GM19438 (cell line): ENCODE results near the gene TRIM66.
A peak's percentile ranks its signal among the peaks of the same experiment; 100 is the strongest.

Experiments used
- ATAC-seq: cut with Tn5 transposase; IDR thresholded peaks from one replicate; pipeline ENCODE4 v1.9.1; 2021; ENCODE audit warnings: low read depth; ENCODE audit not compliant: unreplicated experiment

TRIM66 gene

DNA sequence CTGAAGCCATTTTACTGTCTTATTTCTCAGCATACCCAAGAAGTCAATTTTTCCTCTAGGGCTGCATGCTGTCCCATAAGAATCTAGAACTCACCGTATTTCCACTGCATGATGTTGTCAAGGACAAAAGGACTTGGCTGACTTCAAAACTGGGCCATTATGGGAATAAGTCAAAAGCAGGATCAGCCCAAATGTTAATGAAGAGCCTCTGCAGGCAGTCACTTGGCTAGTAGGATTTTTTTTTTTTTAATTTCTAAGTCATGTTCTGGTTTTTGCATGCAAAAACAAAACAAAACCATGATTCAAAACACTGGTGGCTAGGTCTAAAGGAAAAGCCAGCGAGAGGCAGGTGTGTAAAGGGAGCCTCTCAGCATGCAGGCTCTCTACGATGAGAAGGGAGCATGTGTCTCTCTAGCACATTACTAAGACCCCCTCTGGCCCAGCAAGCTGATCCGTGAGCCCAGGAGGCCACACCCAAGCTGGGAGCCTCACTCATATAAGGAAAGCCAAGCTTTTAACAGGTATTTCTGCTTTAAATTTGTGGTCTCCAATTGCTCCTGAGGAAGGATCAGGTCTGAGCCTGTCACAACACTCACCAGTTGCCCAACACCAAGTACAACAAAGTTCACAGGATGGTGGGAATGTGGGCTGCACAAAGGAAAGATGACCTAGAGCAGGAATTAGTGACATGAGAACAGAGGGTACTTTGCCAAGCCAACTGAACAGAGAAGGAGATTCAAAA is 67.0 kb downstream of the TRIM66 start:
- ATAC-seq, result no peak

DNA sequence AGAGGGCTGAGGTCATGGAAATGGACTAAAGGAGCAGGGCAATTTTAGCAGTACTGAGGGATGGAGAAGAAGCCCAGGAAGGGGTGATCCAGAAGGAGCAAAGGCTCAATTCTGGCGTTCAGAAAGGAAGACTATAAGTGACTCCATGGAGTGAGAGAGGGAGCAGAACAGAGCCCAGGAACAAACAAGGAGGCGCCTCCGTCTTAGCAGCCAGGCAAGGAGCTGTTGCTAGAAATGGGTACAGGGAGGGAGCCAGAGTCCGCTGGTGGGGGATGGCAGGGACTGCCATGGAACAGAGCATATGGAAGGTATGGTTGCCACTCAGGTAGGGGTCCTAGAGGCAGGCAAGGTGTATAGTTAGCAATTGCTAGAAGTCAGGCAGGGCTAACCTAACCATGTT is 68.0 kb downstream of the TRIM66 start:
- ATAC-seq, result no peak

GRCh38 chr11:8613036-8613435 is 69.4 kb downstream of the TRIM66 start:
- ATAC-seq, result no peak

GRCh38 chr11:8612522-8612921 is 69.9 kb downstream of the TRIM66 start:
- ATAC-seq, result no peak

DNA sequence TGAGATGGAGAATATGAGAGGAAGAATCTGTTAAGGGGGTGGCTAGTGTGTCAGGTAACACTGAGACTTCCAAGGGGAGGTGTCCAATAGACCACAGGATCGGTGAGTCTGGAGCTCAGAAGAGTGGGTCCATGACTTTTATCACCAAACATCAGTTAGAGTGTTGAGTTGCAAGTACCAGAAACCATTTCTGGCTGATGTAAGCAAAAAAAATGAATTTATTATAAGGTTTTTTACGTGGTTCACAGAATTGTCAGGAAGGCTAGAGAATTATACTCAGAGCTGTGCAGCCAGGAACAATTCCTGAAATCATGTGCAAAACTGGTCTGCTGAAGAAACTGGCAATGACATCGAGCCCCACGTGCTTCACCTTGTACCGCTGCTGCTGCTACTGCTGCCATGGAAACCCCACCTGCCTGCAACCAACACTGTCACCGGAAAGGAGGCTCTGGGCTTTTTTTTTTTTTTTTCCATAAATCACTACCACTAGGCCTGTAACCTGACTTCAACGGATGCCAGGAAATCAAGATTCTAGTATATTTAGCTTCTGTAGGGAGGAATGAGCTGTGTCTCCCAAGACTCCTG is 71.8 kb downstream of the TRIM66 start:
- ATAC-seq, result no peak

DNA sequence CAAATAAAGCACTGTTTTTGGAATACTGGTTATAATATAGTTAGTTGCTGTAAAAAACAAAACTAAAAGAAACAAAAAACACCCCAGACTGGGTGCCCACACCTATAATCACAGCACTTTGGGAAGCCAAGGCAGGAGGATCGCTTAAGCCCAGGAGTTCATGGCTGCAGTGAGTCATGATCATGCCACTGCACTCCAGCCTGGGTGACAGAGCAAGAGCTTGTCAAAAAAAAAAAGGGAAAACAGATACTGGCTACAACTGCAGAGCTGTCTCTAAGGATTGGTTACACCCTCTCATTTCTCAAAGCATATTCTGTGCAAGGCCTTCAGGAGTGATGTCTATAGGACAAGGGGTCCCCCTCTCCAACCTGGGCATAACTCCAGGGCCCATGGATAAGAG is 73.8 kb downstream of the TRIM66 start:
- ATAC-seq, result no peak

- no peak for ATAC-seq
Observed at GRCh38 chr11:8605971-8606563, 76.4 kb downstream of the TRIM66 start.

DNA sequence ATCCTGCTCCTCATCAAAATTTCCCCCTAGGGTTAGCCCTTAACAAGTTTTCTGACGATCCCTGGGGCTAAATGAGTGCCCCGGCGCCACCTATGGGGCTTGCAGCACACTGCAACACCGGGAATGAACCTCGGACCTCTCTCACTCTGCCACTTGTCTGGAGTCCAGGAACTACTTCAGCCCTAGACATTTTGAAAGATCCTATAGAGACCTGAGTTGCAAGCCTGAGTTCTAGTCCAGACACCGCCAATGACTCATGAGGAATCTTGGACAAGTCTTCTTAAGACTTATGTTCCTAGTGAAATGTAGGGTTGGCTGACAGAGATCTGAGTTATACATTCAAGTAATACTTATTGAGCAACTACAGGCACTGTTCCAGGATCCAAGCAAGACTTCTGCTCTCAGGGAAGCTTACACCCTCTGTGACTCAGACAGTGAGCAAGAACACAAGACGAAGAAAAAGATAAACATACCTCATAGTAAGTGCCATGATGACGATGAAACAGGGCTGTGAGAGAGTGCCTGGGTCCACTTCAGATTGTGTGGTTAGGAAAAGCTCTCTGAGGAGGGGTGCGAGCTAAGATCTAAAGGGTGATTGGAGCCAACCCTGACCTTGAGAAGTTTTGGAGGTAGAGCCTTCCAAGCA is 78.3 kb downstream of the TRIM66 start:
- peak; percentile 89 for ATAC-seq

- ATAC-seq, result peak; percentile 18
Observed at GRCh38 chr11:8603696-8604077, 78.8 kb downstream of the TRIM66 start.

DNA sequence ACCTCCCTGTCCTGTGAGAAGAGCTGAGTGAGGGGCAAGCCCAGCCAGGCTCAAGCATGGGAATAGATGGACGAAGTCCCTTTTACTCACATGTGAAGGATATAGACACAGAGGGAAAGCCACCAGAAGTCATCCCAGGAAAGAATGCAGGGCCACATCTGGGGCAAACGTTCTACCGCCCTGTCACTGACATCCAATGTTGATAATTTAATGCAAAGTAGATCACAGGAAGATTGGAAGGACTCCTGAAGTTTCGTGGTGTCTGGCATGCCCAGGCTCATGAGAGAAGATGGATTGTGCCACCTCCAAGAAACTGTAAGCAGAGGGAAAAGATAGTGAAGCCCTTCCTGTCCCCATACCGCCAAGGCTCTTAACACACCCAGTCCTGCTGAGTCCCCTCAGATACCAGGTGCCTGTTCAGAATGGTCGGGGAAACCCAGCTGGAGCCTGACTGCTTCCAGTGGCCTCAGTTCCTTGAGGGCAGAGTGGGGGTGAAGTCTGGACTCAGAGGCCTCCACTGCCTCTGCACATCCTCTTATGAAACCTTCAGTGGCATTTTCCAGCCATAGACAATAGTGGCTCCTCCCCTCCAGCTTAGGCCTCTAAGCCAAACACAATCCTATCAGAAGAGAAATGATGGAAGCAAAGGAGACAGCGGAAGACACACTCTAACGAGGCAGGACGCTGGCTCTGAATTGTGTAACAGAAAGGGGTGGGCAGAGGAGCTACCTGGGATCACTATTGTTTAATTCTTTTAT is 80.9 kb downstream of the TRIM66 start:
- no peak for ATAC-seq

GRCh38 chr11:8598506-8598905 is 84.0 kb downstream of the TRIM66 start:
- no peak for ATAC-seq

GRCh38 chr11:8597182-8597581 is 85.3 kb downstream of the TRIM66 start:
- no peak for ATAC-seq

DNA sequence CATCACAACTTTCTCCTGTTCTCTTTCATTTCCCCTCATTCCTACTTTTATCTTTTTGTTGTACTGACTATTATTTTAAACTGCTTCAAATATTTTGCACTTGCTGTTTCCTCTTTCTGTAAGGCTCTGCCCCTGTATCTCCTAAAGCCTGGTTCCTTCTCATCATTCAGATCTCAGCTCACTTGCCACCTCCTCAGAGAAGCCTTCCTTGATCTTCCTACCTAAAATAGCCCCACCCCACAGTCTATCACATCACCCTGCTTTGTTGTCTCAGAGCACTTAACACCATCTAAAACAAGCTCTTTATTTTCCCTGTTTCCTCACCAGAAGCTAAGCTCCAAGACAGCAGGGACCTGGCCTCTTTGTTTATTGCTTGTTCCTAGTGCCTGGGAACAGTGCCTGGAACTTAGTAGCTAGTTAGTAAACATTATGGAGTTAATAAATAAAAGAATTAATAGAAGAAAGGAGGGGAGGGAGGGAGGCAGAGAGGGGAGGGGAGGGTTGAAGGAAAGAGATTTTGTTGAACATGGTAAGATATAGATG is 85.9 kb downstream of the TRIM66 start:
- no peak for ATAC-seq

- peak; percentile 97 for ATAC-seq
Observed at GRCh38 chr11:8593935-8594909, 88.2 kb downstream of the TRIM66 start, which contains the start of gene STK33. STK33 (minus strand) TSS chr11:8594228; CDS start chr11:8474905, 119,323 bp downstream.

DNA sequence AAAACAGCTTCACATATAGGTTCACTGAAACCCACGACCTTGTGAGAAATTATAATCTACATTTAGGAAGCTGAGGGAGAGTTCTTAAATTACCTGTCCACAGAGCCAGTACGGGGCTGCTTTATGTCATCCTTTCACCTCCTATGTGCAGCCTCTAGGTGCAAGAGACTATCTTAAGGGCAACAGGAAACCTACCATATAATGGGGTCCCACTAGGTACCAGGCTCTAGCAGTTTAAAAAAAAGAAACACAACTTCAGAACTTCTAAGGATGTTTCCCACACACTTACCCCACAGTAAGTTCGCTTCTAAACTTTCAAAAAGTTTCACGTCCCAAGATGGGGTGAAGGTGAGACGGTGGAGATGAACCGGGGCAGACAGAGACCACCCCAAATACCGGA is 89.0 kb downstream of the TRIM66 start:
- peak; percentile 31 for ATAC-seq

DNA sequence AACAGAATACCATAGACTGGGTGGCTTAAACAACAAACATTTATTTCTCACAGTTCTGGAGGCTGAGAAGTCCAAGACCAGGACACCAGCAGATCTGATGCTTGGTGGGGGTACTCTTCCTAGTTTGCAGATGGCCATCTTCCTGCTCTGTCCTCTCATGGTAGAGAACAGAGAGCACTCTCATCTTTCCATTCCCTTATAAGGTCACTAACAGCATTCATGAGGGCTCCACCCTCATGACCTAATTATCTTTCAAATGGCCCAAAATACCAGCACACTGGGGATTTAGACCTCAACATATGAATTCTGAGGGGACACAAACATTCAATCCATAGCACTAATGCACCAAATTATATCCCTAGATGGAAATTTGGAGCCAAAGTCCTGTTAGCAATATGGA is 94.5 kb downstream of the TRIM66 start:
- no peak for ATAC-seq

DNA sequence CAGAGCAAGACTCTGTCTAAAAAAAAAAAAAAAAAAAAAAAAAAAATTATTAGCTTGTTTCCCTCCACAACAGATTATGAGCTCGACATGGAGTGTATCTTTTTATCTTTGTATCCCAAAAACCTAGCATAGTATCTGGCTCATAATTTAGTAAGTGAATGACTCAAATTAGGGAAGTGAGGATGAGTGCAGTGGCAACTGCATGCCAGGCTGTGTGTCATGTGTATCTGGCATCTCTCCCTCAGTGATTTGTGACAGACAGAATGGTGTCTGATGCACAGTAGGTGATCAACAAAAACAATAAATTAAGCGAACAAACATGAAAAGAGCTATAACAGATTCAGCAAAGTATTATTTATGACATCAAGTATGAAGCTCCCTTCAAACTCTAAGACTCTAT is 95.7 kb downstream of the TRIM66 start:
- ATAC-seq, result no peak

GRCh38 chr11:8586184-8586583 is 96.3 kb downstream of the TRIM66 start:
- no peak for ATAC-seq

DNA sequence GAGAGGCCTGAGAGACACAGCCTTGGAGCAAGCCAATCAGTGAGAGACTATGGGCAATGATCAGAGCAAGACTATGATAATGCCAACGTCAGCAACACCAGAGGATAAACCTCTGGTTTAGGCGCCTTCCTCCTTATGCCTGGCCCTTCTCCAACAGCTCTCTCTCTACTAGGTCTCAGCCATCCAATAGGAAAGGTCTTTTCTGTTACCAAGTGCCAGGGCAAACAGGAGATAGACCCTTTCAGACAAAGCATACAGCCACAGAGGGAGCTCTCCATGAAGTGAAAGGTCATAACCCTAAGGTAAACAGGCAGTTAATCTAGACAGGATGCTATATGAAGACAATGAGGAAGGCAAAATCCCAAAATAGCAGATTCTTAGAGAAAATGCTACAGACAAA is 98.0 kb downstream of the TRIM66 start:
- ATAC-seq, result no peak
